HG03575 (cell line): ENCODE data around the gene CAMP.
"Not testable (repeated sequence)": the region's sequence is repeated elsewhere in the genome, so short reads cannot be mapped to it uniquely, and the experiment has no call there.

Source experiments
- ATAC-seq: cut with Tn5 transposase; IDR thresholded peaks from one replicate; pipeline ENCODE4 v1.9.1; 2021; ENCODE audit not compliant: unreplicated experiment, insufficient number of reproducible peaks, low FRiP score; ENCODE audit errors: extremely low read depth

Gene CAMP

DNA sequence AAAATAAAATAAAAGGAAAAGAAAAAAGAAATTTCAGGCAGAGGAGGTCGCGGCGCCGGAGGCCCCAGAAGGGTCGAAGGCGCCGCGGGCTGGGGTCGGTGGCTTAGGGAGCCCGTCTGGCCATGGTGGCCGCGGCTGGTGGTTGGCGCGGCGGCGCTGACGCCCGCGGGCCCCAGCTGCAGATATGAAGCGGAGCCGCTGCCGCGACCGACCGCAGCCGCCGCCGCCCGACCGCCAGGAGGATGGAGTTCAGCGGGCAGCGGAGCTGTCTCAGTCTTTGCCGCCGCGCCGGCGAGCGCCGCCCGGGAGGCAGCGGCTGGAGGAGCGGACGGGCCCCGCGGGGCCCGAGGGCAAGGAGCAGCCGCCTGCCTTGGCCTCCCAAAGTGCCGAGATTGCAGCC, 12.8 kb upstream of the CAMP start:
- not testable (repeated sequence) for ATAC-seq

GRCh38 chr3:48211776-48212175, 11.5 kb upstream of the CAMP start:
- not testable (repeated sequence) for ATAC-seq

- ATAC-seq = no peak
Observed at GRCh38 chr3:48214225-48214624, 9.1 kb upstream of the CAMP start.

DNA sequence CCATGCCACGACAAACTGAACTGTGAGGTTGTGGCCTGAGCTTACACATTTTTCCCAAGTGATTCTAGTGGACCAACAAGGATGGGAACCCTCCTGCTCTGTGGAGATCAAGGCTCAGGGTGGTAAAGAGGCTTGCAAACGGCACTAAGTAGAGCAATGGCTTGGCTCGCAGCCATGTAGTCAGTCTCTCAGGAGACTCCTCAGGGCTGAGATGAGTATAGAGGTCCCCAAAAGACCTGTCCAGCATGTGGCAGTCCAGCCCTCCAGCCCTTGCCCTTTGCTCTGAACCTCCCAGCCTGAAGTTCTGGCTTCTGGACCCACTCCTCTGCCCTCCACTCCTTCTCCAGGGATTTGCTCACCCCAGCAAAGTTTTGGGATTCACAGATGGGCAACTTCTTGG, 8.3 kb upstream of the CAMP start:
- ATAC-seq = no peak

GRCh38 chr3:48215466-48215865, 7.8 kb upstream of the CAMP start:
- no peak for ATAC-seq

- ATAC-seq = no peak
Observed at GRCh38 chr3:48215876-48216275, 7.4 kb upstream of the CAMP start.

- no peak for ATAC-seq
Observed at GRCh38 chr3:48217449-48217848, 5.8 kb upstream of the CAMP start.

- ATAC-seq = no peak
Observed at GRCh38 chr3:48218537-48218936, 4.8 kb upstream of the CAMP start.

DNA sequence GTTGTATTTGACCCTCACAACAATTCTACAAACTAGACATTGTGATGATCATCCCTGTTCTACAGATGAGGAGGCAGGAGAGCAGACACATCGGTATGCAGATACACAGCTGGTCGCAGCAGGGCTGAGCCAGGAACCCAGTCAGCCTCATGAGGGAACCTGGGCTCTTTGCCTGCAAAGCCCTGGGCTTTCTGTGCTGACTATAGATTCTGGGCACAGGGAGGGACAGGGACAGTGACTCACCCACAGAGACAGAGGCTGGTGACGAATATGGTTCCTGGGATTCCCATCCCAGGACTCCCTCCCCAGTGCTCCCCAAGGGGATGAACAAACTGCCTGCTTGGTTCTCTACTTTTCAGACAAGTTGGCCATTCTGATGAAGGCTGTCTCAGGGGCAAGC, 3.8 kb upstream of the CAMP start:
- ATAC-seq = no peak

- no peak for ATAC-seq
Observed at GRCh38 chr3:48220746-48221145, 2.5 kb upstream of the CAMP start.

GRCh38 chr3:48225587-48225986, 2.3 kb downstream of the CAMP start:
- ATAC-seq = no peak

GRCh38 chr3:48226939-48227338, 3.6 kb downstream of the CAMP start:
- no peak for ATAC-seq

DNA sequence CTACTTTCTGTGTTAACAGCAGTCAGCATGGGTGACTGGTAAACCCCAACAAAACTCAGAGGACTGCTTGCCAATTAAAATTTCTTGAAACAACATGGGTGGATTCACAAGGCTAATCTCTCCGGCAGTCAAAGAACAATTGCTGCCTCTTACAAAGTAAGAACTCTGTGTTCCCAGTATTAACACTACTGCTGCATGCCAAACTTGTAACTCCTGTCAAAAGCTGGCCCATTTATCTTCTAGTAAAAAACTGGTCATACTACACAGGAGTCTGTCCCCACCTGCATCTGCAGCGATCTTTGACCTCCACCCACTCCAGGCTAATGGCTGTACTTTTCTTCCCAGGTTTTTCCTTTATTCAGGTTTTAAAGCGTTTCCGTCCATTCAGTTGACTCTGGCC, 8.9 kb downstream of the CAMP start:
- no peak for ATAC-seq

DNA sequence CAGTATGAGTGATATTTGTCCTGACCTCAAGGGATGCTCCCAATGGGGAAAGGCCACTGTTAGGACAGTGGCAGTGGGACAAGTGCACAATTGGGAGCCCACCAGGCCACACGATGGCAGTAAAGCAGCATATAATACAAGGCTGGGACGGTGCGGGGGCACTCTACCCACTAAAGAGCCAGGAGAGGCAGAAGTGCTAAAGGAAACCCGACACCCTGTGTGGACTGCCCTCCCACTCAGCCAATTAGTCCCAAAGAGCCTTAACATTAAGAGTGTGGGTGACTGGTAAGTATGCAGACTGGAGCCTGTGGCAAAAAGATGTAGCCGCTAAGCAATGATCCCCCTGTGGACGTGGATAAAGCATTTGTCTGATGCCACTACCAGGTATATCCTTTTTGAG, 9.4 kb downstream of the CAMP start:
- no peak for ATAC-seq

DNA sequence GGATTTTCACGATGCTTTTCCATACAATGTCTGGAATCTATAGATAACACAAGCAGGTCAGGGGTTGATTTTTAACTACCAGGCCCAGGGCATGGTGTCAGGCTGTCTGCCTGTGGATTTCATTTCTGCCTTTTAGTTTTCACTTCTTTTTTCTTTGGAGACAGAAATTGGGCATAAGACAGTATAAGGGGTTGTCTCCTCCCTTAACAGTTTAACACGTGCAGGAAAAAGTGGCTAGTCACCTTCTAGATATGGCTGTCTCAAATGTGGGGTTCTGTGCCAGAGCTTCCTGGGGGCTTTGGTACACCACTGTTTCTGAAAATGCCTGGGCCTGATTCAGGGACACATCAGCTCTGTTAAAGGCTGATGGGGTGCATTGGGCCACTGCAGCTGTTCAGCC, 10.2 kb downstream of the CAMP start:
- ATAC-seq = no peak

DNA sequence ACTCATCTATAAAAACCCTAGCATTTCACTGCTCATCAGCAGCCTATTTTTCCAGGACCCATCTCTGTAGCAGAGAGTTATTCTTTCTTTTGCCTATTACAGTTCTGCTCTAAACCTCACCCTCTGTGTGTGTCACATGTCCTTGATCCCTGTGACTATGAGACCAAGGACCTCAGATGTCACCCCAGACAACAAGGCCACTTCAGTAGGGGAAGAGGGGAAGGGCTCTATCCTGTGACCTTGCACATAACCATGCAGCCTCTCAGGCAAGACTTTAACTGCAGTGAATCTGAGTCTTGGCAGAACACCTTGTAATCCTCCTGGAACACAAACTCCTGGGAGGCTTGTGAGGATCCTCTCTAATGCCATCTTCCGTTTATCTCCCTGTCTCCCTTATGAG, 13.2 kb downstream of the CAMP start:
- ATAC-seq = no peak

GRCh38 chr3:48238531-48239085, 15.3 kb downstream of the CAMP start:
- no peak for ATAC-seq

DNA sequence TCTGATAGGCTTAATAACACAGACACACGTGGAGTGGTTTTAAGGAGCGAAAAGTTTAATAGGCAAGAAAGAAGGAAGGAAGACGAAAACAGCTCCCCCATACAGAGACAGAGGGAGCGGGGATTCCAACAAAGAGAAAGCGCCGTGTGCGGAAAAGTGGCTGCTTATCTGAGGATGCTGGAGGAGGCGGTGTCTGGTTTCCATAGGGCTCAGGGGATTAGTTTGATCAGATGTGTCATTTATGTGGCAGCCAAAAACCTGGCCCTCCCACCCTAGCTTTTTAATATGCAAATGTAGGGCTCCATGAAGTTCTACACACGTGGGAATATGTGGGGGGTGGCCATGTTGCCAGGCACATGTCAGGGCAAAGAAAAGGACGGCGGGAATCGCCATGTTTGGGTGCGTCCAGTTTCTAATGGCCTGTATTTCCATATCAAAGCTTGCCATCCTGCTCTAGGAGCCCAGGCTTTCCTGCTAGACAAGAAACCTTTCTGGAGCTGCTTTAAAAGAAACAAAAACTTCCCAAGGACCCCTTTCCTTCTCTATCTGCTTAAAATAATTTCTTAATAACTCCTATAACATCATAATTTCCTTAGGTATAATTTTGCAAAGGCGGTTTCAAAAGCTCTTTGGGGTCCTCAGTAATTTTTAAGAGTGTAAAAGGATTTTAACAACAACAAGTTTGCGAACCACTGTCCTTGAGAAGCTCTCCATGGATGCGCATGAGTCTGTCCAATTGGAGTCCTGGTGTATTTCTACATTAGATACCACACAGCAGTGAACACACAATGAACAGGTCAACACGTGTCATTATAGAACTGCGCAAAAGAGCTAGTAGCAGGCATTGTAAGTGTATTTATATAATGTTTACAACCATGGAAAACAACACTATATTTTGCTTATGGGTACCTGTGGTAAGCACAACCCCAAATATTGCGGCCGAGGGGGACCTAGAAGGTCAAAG, 17.0 kb downstream of the CAMP start:
- ATAC-seq = no peak

DNA sequence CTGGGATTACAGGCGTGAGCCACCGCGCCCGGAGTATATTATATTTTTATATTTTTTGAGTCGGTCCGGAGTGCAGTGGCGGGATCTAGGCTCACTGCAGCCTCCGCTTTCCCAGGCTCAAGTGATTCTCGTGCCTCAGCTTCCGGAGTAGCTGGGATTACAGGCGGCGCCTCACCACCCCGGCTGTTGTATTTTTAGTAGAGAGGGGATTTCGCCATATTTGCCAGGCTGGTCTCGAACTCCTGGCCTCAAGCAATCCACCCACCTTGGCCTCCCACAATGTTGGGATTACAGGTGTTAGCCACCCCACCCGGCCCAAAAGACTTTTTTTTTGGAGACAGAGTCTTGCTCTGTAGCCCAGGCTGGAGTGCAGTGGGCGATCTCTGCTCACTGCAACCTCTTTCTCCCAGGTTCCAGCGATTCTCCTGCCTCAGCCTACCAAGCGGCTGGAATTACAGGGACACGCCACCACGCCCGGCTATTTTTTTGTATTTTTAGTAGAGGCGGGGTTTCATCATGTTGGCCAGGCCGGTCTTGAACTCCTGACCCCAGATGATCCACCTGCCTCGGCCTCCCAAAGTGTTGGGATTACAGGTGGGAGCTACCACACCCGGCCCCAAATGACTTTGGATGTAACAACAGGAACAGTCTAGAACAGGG, 18.6 kb downstream of the CAMP start:
- ATAC-seq = no peak

DNA sequence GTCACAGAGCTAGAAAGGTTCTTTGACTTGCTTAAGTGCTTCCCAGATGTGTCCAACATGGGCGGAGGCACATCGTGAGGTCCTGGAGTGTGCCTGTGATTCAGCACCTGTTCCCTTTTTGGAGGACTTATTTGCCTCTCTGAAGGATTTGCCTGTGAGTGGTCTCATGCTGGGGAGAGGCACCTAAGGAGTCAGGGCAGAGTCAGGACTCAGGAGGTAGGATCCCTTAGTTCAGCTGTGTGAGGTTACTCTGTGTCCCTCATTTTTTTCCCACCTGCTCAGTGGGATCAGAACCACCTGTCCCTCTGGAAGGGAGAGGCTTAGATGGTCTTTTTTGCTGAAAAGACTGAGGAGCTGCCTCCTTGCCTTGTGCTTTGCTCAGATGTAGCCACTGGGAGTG, 20.6 kb downstream of the CAMP start:
- no peak for ATAC-seq
